ENCODE data around the gene SPRN. TPM values are rescaled to one million over a fixed set of nuclear protein-coding genes. Genes with fewer than 3 reads are reported as not detected.
"Not testable (repeated sequence)": the region's sequence is repeated elsewhere in the genome, so short reads cannot be mapped to it uniquely, and the experiment has no call there.

The SPRN gene
- total RNA-seq, 1 experiment from 2014 or later, result not detected

- H3K27me3 ChIP-seq, result no peaks in the 10 kb centered on the region
- DNase-seq, result no peak
- no peak overlapping the region for H3K4me3 ChIP-seq
- no peaks in the 10 kb centered on the region for H3K9me3 ChIP-seq
- H3K36me3 ChIP-seq, result peaks cover 62% of the 10 kb centered on the region
Measured at GRCh38 chr10:133401500-133401899, 22.9 kb downstream of the SPRN start.

- Histone ChIP-seq H3K27me3 (no peaks in the 10 kb centered on the region), H3K9me3 (no peaks in the 10 kb centered on the region), H3K4me3 (no peak overlapping the region), H3K36me3 (peaks cover 64% of the 10 kb centered on the region)
- no peak for DNase-seq
Measured at GRCh38 chr10:133400624-133401424, 23.6 kb downstream of the SPRN start.

GRCh38 chr10:133399123-133399601 lies 25.3 kb downstream of the SPRN start:
- Histone ChIP-seq H3K4me3 (no peak overlapping the region), H3K27me3 (no peaks in the 10 kb centered on the region), H3K36me3 (peaks cover 56% of the 10 kb centered on the region), H3K9me3 (no peaks in the 10 kb centered on the region)
- no peak for DNase-seq

- peaks cover 51% of the 10 kb centered on the region for H3K36me3 ChIP-seq
Measured at GRCh38 chr10:133397938-133398337, 26.5 kb downstream of the SPRN start.

GRCh38 chr10:133396035-133396624 lies 28.3 kb downstream of the SPRN start:
- no peak overlapping the region for H3K4me3 ChIP-seq
- no peaks in the 10 kb centered on the region for H3K27me3 ChIP-seq
- no peaks in the 10 kb centered on the region for H3K9me3 ChIP-seq
- no peak for DNase-seq
- peaks cover 42% of the 10 kb centered on the region for H3K36me3 ChIP-seq

More at GRCh38 chr10:133397938-133398337, 26.5 kb downstream of the SPRN start:
- H3K9me3 ChIP-seq, result no peaks in the 10 kb centered on the region
- H3K4me3 ChIP-seq, result no peak overlapping the region
- no peak for DNase-seq
- H3K27me3 ChIP-seq, result no peaks in the 10 kb centered on the region

GRCh38 chr10:133394801-133395221 lies 29.6 kb downstream of the SPRN start:
- Histone ChIP-seq H3K27me3 (no peaks in the 10 kb centered on the region), H3K9me3 (no peaks in the 10 kb centered on the region), H3K36me3 (peaks cover 33% of the 10 kb centered on the region), H3K4me3 (peak overlapping the region; percentile 97)
- no peak for DNase-seq

GRCh38 chr10:133394064-133394663 lies 30.3 kb downstream of the SPRN start, which contains the start of gene MTG1:
MTG1 (plus strand) TSS chr10:133394157; CDS start chr10:133394221, 64 bp downstream.
- Histone ChIP-seq H3K4me3 (peak within 1 kb of the TSS; percentile 97), H3K36me3 (peaks cover 26% of the 10 kb centered on the region), H3K9me3 (no peaks in the 10 kb centered on the region), H3K27me3 (no peaks in the 10 kb centered on the region)
- DNase-seq, result peak; percentile 93

GRCh38 chr10:133393401-133394063 lies 30.9 kb downstream of the SPRN start:
- Histone ChIP-seq H3K27me3 (no peaks in the 10 kb centered on the region), H3K4me3 (peak overlapping the region; percentile 97), H3K36me3 (peaks cover 20% of the 10 kb centered on the region), H3K9me3 (no peaks in the 10 kb centered on the region)
- no peak for DNase-seq

- H3K27me3 ChIP-seq, result no peaks in the 10 kb centered on the region
- DNase-seq, result no peak
- H3K36me3 ChIP-seq, result peaks cover 14% of the 10 kb centered on the region
- H3K4me3 ChIP-seq, result no peak overlapping the region
- no peaks in the 10 kb centered on the region for H3K9me3 ChIP-seq
Measured at GRCh38 chr10:133391761-133392518, 32.5 kb downstream of the SPRN start.

- Histone ChIP-seq H3K4me3 (no peak overlapping the region), H3K9me3 (no peaks in the 10 kb centered on the region), H3K36me3 (peaks cover 12% of the 10 kb centered on the region), H3K27me3 (no peaks in the 10 kb centered on the region)
- no peak for DNase-seq
Measured at GRCh38 chr10:133391249-133391635, 33.2 kb downstream of the SPRN start.

GRCh38 chr10:133390597-133391248 lies 33.7 kb downstream of the SPRN start:
- no peak overlapping the region for H3K4me3 ChIP-seq
- no peaks in the 10 kb centered on the region for H3K27me3 ChIP-seq
- DNase-seq, result no peak
- peaks cover 7% of the 10 kb centered on the region; the same call in 1 of the 2 replicates for H3K36me3 ChIP-seq
- no peaks in the 10 kb centered on the region for H3K9me3 ChIP-seq

GRCh38 chr10:133388973-133389818 lies 35.2 kb downstream of the SPRN start:
- no peak overlapping the region for H3K4me3 ChIP-seq
- no peaks in the 10 kb centered on the region for H3K27me3 ChIP-seq
- no peak for DNase-seq
- no peaks in the 10 kb centered on the region for H3K36me3 ChIP-seq
- H3K9me3 ChIP-seq, result no peaks in the 10 kb centered on the region

GRCh38 chr10:133388236-133388972 lies 36.0 kb downstream of the SPRN start:
- Histone ChIP-seq H3K36me3 (no peaks in the 10 kb centered on the region), H3K4me3 (no peak overlapping the region), H3K27me3 (no peaks in the 10 kb centered on the region)

GRCh38 chr10:133386951-133387350 lies 37.5 kb downstream of the SPRN start:
- H3K9me3 ChIP-seq, DNase-seq, H3K4me3 ChIP-seq, H3K36me3 ChIP-seq, H3K27me3 ChIP-seq: not testable (repeated sequence)

More at GRCh38 chr10:133388236-133388972, 36.0 kb downstream of the SPRN start:
- no peaks in the 10 kb centered on the region for H3K9me3 ChIP-seq
- DNase-seq, result no peak
